Measurements from ENCODE around the gene CCL14.
A peak's percentile ranks its signal among the peaks of the same experiment; 100 is the strongest.

CCL14 gene

DNA sequence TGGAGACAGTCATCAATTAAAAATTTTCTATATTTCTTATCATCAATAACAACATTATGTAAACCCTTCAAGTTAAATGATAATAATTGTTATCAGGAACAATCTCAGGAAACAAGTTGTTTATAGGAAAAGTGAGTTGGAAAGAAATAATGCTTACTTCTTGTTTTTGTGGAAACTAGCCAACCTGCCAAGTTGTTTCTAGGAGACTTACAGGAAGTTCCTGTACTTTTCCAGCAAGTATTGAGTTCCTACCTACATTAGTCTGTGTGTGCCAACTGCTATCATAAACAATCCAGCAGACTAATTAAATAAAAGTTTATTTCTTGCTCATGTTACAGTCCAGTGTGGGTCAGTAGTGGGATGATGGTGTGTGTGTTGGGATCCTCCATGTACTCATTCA lies 1.6 kb upstream of the CCL14 start:
- no peak for DNase-seq (ENCODE audit: low spot score)

DNA sequence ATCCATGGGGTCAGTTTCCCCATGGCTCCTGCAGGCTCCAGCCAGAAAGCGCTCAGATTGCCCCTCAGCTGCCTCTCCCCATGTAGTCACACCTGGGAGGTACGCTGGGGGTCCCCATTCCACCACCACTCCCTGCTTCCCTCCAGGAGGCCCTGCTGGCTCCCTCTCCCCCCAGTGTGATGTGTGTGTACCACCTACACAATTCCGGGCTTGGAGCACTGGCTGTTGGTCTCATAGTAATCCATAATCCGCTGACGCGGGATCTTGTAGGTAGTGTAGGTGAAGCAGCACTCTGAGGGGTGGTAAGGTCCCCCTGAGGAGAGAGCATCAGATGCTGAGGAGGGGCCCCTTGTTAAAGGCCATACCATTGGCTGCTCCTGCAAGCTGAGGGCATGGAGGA lies 2.4 kb downstream of the CCL14 start:
- DNase-seq (ENCODE audit: low spot score), result no peak

GRCh38 chr17:35982409-35983191 lies 3.9 kb downstream of the CCL14 start:
- no peak for DNase-seq (ENCODE audit: low spot score)

DNA sequence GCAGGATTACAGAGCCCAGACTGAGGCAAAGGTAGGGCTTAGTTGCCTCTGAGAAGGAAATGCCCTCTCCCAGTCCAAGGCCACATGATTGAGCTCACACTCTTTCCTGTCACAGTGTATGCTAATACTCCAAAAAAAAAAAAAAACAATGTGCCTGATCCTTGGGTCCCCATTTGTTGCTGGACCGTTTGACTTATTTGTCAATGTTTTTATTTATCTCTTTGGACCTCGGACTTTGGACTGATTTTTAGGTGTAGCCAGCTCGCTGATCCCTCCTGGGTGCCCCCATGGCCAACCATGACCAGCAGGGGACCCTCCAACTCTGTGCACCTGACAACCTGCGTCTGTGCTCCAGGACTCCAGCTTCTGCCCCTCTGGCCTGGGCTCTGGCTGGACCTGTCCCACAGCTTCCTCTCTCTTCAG lies 4.6 kb downstream of the CCL14 start:
- no peak for DNase-seq (ENCODE audit: low spot score)

GRCh38 chr17:35981246-35981645 lies 5.3 kb downstream of the CCL14 start, which contains the start of gene CCL16:
Gene CCL16, minus strand, starts transcription at chr17:35981497. Its CDS starts 77 bp downstream, at chr17:35981420.
- no peak for DNase-seq (ENCODE audit: low spot score)

- no peak for DNase-seq (ENCODE audit: low spot score)
Observed at GRCh38 chr17:35978346-35978745, 8.2 kb downstream of the CCL14 start.

GRCh38 chr17:35977509-35977908 lies 9.0 kb downstream of the CCL14 start:
- no peak for DNase-seq (ENCODE audit: low spot score)

- no peak for DNase-seq (ENCODE audit: low spot score)
Observed at GRCh38 chr17:35973333-35974260, 12.9 kb downstream of the CCL14 start.

DNA sequence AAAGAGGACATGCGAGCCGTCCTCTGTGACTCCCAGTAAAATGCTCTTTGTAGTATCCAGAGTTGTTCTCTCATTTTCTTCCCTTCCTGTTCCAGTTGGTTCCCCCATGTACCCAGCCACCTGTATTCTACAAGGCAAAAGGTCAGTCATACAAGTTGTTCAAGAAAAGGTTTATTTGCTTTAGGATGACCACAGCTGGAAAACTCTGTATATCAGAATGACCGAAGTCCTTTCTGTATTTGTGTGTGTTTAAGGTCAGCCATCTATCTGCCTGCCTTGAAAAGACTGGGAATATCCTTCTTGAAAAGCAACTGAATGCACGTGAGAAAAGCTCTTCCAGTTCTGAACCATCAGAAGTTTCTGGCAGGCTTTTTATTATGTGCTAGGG lies 13.6 kb downstream of the CCL14 start:
- no peak for DNase-seq (ENCODE audit: low spot score)

DNA sequence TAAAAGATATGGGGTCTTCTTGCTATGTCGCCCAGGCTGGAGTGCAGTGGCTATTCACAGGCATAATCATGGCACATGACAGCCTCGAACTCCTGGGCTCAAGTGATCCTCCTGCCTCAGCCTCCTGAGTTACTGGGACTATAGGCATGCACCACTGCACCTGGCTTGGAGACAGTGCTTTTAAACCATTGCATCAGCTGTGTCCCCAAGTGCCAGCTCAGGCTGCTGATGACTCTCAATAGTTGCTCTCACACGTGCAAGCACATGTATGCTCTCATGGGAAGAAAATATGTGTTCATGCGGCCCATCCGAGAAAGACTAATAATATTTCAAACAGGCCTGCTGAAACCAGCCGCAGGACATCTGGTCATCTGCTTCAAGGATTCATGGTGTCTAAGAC lies 14.0 kb downstream of the CCL14 start:
- DNase-seq (ENCODE audit: low spot score), result no peak

DNA sequence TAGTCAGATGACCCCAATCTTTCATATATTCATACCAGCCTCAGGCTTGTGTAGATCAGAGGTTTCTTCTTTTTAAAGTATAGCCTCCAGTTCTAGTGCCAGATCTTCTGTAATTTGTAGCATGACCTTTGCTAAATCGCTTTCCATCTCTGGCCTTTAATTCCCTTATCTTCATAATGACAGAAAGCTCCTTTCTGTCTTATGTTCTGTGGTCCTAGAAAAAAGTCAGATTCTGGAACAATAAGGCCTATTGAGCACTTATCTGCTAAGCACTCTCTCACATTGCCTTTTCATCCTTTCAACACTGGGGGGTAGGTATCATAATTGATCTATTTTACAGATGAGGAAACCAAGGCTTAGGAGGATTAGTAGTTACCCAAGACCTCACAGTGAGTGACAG lies 14.5 kb downstream of the CCL14 start:
- no peak for DNase-seq (ENCODE audit: low spot score)

GRCh38 chr17:35969558-35970380 lies 16.8 kb downstream of the CCL14 start:
- peak; percentile 87 for DNase-seq (ENCODE audit: low spot score)

DNA sequence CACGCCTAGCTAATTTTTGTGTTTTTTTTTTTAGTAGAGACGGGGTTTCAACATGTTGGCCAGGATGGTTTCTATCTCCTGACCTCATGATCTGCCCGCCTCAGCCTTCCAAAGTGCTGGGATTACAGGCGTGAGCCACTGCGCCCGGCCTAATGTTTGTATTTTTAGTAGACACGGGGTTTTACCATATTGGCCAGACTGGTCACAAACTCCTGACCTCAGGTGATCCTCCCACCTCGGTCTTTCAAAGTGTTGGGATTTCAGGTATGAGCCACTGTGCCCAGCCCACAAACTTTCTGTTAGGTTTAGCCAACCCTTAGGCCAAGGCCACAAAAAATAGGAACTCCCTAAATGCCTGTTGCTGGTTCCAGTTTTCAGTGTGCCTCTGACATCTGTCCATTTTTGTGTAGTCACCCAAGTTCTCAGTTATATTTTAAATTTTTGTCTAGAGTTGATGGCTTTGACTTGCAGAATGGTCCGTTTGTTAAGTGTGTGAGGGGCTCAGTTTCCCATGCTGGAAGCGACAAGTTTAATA lies 17.9 kb downstream of the CCL14 start:
- no peak for DNase-seq (ENCODE audit: low spot score)

GRCh38 chr17:35965272-35965671 lies 21.3 kb downstream of the CCL14 start:
- DNase-seq (ENCODE audit: low spot score), result no peak

DNA sequence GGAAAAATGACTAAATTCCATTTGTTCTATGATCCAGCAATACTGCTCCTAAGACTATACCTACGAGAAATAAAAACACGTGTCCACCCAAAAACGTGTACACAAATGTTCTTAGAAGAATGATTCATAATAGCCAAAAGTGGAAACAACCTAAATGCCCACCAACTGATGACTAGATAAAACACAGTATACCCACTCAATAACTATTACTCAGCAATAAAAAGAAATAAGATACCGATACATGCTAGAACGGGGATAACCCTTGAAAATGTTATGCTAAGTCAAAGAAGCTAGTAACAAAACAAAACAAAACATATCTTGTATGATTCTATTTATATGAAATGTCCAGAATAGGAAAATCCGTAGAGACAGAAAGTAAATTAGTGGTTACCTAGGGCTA lies 22.9 kb downstream of the CCL14 start:
- DNase-seq (ENCODE audit: low spot score), result no peak

DNA sequence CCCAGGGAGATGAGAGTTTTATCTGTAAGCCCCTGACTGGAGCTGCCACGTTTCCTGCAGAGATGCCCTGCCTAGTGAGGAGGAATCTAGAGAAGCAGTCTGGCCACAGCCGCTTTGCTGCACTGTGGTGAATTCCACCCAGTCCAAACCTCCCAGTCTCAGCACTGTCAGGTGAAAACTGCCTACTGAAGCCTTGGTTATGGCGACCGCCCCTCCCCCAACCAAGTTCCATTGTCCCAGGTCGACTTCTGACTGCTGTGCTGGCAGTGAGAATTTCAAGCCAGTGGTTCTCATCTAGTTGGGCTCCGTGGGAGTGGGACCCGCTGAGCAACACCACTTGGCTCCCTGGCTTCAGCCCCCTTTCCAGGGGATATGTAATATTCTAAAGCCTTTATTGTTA lies 32.8 kb downstream of the CCL14 start:
- no peak for DNase-seq (ENCODE audit: low spot score)

- no peak for DNase-seq (ENCODE audit: low spot score)
Observed at GRCh38 chr17:35949401-35949800, 37.1 kb downstream of the CCL14 start.

DNA sequence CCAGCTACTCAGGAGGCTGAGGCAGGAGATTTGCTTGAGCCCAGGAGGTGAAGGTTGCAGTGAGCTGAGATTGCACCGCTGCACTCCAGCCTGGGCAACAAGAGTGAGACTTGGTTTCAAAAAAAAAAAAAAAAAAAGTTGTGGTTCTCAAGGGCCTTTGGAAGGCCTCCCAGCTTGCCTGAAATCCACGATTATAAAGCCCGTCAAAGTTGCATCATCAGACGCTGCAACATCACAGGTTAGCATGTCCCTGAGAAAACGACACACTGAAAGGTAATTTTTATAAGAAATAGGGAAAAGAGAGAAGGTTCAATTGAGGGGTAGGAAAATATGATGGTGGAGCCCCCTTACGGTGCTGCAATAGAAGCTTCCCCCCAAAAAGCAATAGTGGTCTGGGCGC lies 38.4 kb downstream of the CCL14 start:
- DNase-seq (ENCODE audit: low spot score), result no peak

DNA sequence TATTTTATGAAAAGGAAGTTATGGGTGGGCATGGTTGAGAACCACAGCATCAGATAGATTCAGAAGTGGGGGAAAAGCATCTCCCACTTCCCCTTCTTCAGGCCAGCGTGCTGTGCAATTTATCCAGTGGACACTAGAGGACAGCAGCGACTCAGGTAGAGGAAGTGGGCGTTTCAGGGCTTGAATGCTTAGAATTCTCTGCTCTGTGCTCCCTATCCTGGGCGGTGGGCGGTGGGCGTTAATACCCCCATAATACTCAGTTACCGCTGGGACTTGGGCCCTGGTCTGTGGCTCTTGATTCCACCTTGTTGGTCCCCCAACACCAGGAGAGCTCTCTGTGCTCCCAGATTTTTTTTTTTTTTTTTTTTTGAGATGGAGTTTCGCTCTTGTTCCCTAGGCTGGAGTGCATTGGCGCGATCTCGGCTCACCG lies 39.4 kb downstream of the CCL14 start:
- DNase-seq (ENCODE audit: low spot score), result peak; percentile 36

DNA sequence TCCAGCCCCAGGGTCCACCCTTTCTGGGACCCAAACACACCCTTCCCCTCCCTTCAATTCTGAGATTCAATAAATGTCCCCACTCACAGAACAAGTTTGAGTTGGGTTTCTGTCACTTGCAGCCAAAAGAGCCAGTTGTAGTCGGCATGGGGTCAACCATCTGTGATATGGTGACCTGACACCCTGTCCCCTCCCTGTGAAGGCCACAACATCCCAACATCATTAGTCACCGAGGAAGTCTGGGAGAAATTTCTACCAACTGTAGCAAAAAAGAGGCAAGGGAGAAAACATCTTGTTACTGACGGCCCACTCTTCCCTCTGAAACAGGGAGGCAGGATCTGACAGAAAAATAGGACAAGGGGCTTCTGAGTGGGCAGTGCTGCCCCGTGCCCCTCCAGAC lies 42.4 kb downstream of the CCL14 start:
- no peak for DNase-seq (ENCODE audit: low spot score)

- no peak for DNase-seq (ENCODE audit: low spot score)
Observed at GRCh38 chr17:35943537-35943936, 43.0 kb downstream of the CCL14 start, which contains the start of gene LYZL6. Gene LYZL6, minus strand, starts transcription at chr17:35943713. Its CDS starts 4,357 bp downstream, at chr17:35939356.

All from pons (tissue), 1 donor.